Right atrium auricular region (tissue), 2 donors: Measurements from ENCODE around the gene TSC22D4. TPM values are rescaled to one million over a fixed set of nuclear protein-coding genes. Genes with fewer than 3 reads are reported as not detected.

Experiments
- DNase-seq: peaks from one replicate; pipeline ENCODE4 v3.0.0-alpha.2; 2019; ENCODE audit warnings: low spot score
- H3K27ac ChIP-seq, 2 donors: fragments of 200-600 bp; sonication (generic); 1 replicate in 1 of 2; 2 replicates in 1 of 2; pipeline ENCODE4 v1.5.1; 2016 to 2019
- H3K27me3 ChIP-seq, 2 donors: fragments of 200-600 bp; sonication (generic); one replicate each; pipeline versions ENCODE4 v1.5.1 to v1.6.0; 2017 to 2019
- H3K36me3 ChIP-seq: fragments of 200-600 bp; sonication (generic); one replicate; pipeline ENCODE4 v1.5.1; 2016
- H3K4me1 ChIP-seq, 2 donors: fragments of 200-600 bp; sonication (generic); one replicate each; pipeline versions ENCODE4 v1.5.1 to v1.6.0; 2017 to 2019
- H3K4me3 ChIP-seq, 2 donors: fragments of 200-600 bp; sonication (generic); 1 replicate in 1 of 2; 2 replicates in 1 of 2; pipeline ENCODE4 v1.5.1; 2017 to 2019; ENCODE audit warnings: mild to moderate bottlenecking in 1 of 2, moderate library complexity in 1 of 2
- H3K9me3 ChIP-seq, 2 donors: fragments of 200-600 bp; sonication (generic); one replicate each; pipeline ENCODE4 v1.5.1; 2019
- total RNA-seq, 2 donors: library from RNA; depleted of rRNA; stranded (reverse); fragments of >200 nt; gene quantifications; one replicate each; pipeline ENCODE4 v1.1.0, GENCODE V29; 2016
- TF ChIP-seq, protein P1 (sequence below), 2 donors: fragments of 200-600 bp; sonication (generic); IDR thresholded peaks; one replicate each; pipeline ENCODE4 v1.5.1; 2019; ENCODE audit warnings: antibody characterized with exemption in 2 of 2

Gene TSC22D4
- total RNA-seq, 2 donors from 2014 or later = 26.2 to 34.6 TPM

DNA sequence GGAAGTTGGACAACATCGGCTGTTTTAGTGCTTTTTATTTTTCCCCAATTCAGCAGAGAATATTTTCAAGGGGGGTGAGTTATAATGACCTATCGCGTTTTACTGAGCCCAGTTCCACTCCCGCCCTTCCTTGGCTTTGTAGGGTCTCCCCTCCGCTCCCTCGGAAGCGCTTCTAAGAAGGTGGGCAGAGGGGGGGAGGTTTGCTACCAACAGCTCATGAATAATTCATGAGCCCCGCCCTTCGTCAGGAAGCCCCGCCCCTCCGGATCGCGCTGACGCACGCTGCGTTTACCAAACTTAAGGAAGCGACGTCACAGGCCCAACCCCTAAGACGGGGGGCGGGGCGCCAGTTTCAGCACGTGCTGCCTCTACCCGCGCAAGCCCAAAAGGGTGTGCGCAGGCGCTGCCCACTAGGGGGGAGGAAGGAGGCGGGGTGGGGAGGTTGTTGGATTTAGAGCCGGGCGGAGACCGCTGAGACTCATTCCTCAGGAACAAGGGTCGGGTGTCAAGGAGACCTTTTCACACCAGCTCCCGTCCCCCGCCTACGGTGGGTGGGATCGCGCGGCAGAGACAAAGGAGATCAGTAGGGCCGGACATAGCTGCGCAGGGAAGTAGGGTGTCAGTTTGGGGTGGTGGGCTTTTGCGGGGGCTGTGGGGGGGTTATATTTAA is 49.9 kb downstream of the TSC22D4 start:
- peak; percentile 100 for DNase-seq
- Histone ChIP-seq H3K4me1 (peaks cover 0 to 32% of the 10 kb centered on the region in 2 donors), H3K36me3 (peaks cover 13% of the 10 kb centered on the region), H3K4me3 (peak overlapping the region; percentile 71 to 89), H3K27me3 (no peaks in the 10 kb centered on the region), H3K9me3 (no peaks in the 10 kb centered on the region), H3K27ac (peak overlapping the region; percentile 95 to 98)
- TF ChIP-seq, protein P1, sequence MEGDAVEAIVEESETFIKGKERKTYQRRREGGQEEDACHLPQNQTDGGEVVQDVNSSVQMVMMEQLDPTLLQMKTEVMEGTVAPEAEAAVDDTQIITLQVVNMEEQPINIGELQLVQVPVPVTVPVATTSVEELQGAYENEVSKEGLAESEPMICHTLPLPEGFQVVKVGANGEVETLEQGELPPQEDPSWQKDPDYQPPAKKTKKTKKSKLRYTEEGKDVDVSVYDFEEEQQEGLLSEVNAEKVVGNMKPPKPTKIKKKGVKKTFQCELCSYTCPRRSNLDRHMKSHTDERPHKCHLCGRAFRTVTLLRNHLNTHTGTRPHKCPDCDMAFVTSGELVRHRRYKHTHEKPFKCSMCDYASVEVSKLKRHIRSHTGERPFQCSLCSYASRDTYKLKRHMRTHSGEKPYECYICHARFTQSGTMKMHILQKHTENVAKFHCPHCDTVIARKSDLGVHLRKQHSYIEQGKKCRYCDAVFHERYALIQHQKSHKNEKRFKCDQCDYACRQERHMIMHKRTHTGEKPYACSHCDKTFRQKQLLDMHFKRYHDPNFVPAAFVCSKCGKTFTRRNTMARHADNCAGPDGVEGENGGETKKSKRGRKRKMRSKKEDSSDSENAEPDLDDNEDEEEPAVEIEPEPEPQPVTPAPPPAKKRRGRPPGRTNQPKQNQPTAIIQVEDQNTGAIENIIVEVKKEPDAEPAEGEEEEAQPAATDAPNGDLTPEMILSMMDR (IDR thresholded peaks at IDR 0.05) = no peak

DNA sequence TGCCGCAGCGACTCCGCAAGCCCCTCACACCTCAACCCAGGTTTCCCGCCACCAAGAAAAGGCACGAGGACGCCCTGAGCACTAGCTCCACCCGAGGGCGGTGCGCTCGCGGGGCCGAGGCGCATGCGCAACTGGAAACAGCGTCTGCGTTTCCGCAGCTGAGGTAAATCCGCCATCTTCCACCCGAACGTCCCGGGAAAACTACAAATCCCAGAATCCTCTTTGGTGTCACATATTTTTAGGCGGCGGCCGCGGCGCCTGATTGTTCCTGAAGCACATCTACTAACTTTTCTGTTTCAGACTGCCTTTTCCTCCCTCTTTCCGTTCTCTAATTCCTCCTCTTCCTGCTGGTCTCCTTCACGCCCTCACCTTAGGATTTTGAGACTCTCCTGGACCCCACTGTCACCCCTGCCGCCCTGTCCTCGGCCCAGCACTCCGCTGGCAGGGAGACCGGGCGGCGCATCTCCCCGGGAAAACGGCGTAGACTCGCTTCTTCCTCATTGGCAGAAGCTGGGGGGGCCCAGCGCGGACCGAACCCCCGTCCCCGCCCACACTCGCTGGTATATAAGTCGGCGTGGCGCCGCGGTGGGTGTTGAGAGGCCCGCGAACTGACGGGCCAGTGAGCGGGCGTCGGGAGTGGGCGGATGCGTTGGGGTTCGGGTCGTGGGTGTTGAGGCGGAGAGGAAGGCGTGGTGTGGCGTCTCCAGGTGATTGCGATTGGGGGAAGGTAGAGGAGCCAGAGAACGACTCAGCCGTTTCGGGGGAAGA is 50.6 kb downstream of the TSC22D4 start, which contains the start of gene ZCWPW1:
Gene ZCWPW1 (minus strand): TSS at position 505 of the 768 bp plus-strand sequence. CDS start 8,054 bp downstream, outside the sequence.
- TF ChIP-seq, protein P1 (IDR thresholded peaks at IDR 0.05) = peak in 1 of 2 donors; percentile 17
- H3K4me3 ChIP-seq = peak within 1 kb of the TSS; percentile 71 to 89
- H3K27me3 ChIP-seq = no peaks in the 10 kb centered on the region
- H3K9me3 ChIP-seq = no peaks in the 10 kb centered on the region
- peak within 1 kb of the TSS; percentile 95 to 98 for H3K27ac ChIP-seq
- peaks cover 6% of the 10 kb centered on the region for H3K36me3 ChIP-seq
- DNase-seq = peak; percentile 97
- peaks cover 0 to 32% of the 10 kb centered on the region in 2 donors for H3K4me1 ChIP-seq

DNA sequence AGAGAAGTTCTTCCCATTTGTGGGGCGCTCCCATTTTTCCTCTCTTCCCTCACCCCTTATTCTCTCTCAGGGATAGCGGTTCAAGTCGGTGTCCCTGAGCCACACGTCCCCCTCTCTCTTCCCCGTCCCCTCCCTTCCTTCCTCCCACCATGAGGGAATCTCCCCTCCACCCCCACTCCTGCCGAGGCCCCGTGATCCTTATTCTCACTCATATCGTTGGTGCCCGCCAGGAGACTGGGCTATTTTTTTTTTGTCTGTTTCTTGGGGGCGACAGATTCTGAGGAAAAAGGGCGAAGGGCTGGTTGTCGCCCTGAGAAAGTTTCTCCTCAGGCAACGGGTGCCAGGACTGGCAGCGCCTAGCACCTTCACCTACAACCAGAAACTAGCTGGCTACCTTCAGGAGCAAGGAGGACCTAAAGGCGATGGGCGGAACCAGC is 51.2 kb downstream of the TSC22D4 start:
- Histone ChIP-seq H3K36me3 (peaks cover under 1% of the 10 kb centered on the region), H3K4me3 (peak overlapping the region in 1 of 2 donors; percentile 89), H3K27ac (peak overlapping the region; percentile 95 to 98), H3K9me3 (no peaks in the 10 kb centered on the region), H3K4me1 (peaks cover 0 to 32% of the 10 kb centered on the region in 2 donors), H3K27me3 (no peaks in the 10 kb centered on the region)
- DNase-seq = no peak
- TF ChIP-seq, protein P1 (IDR thresholded peaks at IDR 0.05) = no peak

DNA sequence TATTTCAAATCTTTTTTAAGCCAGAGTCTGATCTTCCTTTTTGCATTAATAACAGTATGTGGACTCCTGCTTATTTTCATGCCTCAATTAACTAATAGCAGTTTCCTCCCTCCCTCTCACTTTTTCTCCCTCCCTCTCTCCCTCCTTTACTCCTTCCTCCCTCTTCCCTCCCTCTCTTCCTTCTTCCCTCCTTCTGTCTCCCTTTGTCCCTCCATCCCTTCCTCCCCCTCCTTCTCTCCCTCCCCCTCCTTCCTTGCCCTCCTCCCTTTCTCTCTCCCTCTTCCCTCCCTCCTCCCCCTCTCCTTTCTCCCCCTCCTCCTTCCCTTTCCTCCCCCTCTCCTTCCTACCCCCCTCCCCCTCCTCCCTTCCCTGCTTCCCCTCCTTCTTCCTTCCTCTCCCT is 52.5 kb downstream of the TSC22D4 start:
- H3K27ac ChIP-seq = no peak overlapping the region
- no peak overlapping the region for H3K4me3 ChIP-seq
- no peaks in the 10 kb centered on the region for H3K9me3 ChIP-seq
- TF ChIP-seq, protein P1 (IDR thresholded peaks at IDR 0.05) = no peak
- H3K4me1 ChIP-seq = peaks cover 0 to 21% of the 10 kb centered on the region in 2 donors
- H3K27me3 ChIP-seq = no peaks in the 10 kb centered on the region
- H3K36me3 ChIP-seq = no peaks in the 10 kb centered on the region
- DNase-seq = no peak

DNA sequence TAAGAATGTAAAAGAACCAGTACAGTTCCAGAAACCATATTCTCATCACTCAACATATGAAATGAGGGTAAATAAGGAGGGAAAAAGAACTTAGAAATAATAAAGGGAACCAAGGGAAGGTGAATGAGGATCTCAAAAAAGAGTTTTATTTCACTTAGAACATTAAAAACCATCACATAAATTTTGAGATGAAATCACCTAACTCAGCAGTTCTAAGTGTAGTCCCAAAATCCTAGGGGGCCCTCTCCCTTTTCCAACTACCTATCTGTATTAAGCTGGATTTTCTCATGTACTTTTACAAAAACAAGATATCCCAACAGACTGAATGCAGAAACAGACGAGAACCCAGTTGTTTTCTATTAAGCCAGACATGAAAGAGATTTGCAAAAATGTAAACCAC is 53.7 kb downstream of the TSC22D4 start:
- no peaks in the 10 kb centered on the region for H3K27me3 ChIP-seq
- H3K4me1 ChIP-seq = peaks cover 0 to 9% of the 10 kb centered on the region in 2 donors
- no peak for DNase-seq
- H3K36me3 ChIP-seq = no peaks in the 10 kb centered on the region
- TF ChIP-seq, protein P1 (IDR thresholded peaks at IDR 0.05) = no peak
- H3K9me3 ChIP-seq = no peaks in the 10 kb centered on the region
- no peak overlapping the region for H3K27ac ChIP-seq
- no peak overlapping the region for H3K4me3 ChIP-seq
